Coronary artery (tissue), 2 donors: Measurements from ENCODE around the gene TSC22D4.

ENCODE experiments used
- DNase-seq: peaks from one replicate; pipeline ENCODE4 v3.0.0-alpha.2; 2017; ENCODE audit warnings: low spot score
- H3K27ac ChIP-seq, 2 donors: fragments of 200-600 bp; sonication (generic); one replicate each; pipeline ENCODE4 v1.5.1; 2016 to 2019
- H3K4me3 ChIP-seq: fragments of 200-600 bp; sonication (generic); 2 replicates; pipeline ENCODE4 v1.5.1; 2016; ENCODE audit warnings: mild to moderate bottlenecking, moderate library complexity
- CTCF ChIP-seq: fragments of 200-600 bp; sonication (generic); IDR thresholded peaks from one replicate; pipeline ENCODE4 v1.5.1; 2019; ENCODE audit warnings: antibody characterized with exemption

The TSC22D4 gene

GRCh38 chr7:100490483-100491191 is 11.6 kb upstream of the TSC22D4 start:
- no peak for DNase-seq
- Histone ChIP-seq H3K27ac (no peak overlapping the region), H3K4me3 (no peak overlapping the region)
- no peak for TF ChIP-seq CTCF

GRCh38 chr7:100489824-100490223 is 10.8 kb upstream of the TSC22D4 start:
- Histone ChIP-seq H3K27ac (no peak overlapping the region), H3K4me3 (no peak overlapping the region)
- no peak for DNase-seq
- no peak for TF ChIP-seq CTCF

GRCh38 chr7:100489121-100489520 is 10.1 kb upstream of the TSC22D4 start:
- H3K27ac ChIP-seq, result no peak overlapping the region
- DNase-seq, result no peak
- no peak for TF ChIP-seq CTCF
- no peak overlapping the region for H3K4me3 ChIP-seq

GRCh38 chr7:100488333-100489095 is 9.5 kb upstream of the TSC22D4 start:
- H3K27ac ChIP-seq, result no peak overlapping the region
- no peak overlapping the region for H3K4me3 ChIP-seq
- no peak for DNase-seq
- TF ChIP-seq CTCF, result no peak

GRCh38 chr7:100486753-100487446 is 7.9 kb upstream of the TSC22D4 start:
- DNase-seq, result no peak
- no peak for TF ChIP-seq CTCF
- H3K27ac ChIP-seq, result no peak overlapping the region
- H3K4me3 ChIP-seq, result no peak overlapping the region

- TF ChIP-seq CTCF, result no peak
- DNase-seq, result no peak
- Histone ChIP-seq H3K4me3 (no peak overlapping the region), H3K27ac (no peak overlapping the region)
Observed at GRCh38 chr7:100486111-100486636, 7.2 kb upstream of the TSC22D4 start.
